HG03025 (cell line): ENCODE data around the gene NHLRC4.

ENCODE experiments used
- ATAC-seq: cut with Tn5 transposase; IDR thresholded peaks from one replicate; pipeline ENCODE4 v1.9.1; 2021; ENCODE audit warnings: mild to moderate bottlenecking, moderate library complexity; ENCODE audit not compliant: unreplicated experiment, low FRiP score

NHLRC4 gene

DNA sequence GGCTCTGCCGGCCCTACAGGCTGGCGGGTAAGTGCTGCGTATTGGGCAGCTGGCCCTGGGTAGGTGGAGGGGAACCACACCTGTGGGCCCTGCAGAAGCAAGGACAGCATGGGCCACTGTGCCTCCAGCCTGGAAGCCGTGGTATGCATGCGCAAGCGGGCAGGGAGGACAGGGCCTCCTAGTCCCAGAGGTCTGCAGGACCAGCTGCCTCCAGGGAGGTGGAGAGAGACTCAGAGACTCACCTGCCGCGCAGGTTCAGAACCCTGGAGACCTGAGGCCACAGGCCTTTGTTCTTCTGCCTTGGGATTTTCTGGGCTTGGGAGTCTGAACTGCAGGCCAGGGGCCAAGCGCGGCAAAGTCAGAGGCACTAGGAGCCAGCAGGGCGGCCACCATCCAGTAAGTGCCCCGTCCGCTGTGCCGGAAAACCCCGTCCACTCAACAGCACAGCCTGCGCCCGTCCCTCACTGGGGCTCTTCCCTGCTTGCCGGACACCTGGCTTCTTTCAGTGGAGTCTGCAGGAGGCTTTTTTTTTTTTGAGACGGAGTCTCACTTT, 14.2 kb downstream of the NHLRC4 start:
- ATAC-seq = no peak

DNA sequence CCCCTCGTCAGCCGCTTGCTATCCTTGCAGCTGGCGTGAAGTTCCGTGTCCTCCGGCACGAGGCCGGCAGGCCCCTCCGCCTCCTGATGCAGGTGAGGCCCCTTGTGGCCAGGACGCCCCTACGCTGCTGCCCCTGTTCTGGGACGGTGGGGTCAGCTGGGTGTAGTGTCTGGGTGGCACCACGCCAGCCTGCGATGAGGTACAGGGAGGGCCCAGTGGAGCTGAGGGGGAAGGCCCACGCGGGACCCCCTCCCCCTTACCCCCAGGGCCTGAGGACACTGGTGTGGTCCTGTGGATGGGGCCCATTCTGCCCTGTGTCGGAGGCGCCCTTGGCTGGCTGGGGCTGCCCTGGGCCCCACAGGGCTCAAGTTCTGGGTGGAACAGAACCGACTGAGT, 15.4 kb downstream of the NHLRC4 start:
- no peak for ATAC-seq

GRCh38 chr16:582614-583331, 16.0 kb downstream of the NHLRC4 start:
- ATAC-seq = no peak

GRCh38 chr16:583470-583814, 16.6 kb downstream of the NHLRC4 start:
- ATAC-seq = no peak

GRCh38 chr16:583815-584591, 17.2 kb downstream of the NHLRC4 start:
- no peak for ATAC-seq

DNA sequence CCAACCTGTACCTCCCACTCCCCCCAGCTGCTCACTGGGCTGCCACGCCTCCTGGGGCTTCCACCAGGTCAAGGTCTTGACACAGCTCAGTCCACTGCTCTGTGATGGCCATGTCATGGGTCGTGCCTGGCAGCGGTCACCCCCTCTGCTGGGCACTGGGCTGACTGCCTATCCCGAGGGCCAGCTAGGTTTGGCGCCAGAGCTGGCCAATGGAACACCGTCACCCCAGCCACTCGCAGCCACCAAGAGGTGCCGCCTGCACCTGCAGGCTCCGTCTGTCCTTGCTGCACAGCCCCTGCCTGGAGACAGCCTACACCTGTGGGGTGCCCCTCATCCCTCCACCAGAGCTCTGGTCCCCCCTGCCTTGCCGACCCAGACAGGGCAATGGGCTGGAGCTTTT, 18.5 kb downstream of the NHLRC4 start:
- no peak for ATAC-seq

DNA sequence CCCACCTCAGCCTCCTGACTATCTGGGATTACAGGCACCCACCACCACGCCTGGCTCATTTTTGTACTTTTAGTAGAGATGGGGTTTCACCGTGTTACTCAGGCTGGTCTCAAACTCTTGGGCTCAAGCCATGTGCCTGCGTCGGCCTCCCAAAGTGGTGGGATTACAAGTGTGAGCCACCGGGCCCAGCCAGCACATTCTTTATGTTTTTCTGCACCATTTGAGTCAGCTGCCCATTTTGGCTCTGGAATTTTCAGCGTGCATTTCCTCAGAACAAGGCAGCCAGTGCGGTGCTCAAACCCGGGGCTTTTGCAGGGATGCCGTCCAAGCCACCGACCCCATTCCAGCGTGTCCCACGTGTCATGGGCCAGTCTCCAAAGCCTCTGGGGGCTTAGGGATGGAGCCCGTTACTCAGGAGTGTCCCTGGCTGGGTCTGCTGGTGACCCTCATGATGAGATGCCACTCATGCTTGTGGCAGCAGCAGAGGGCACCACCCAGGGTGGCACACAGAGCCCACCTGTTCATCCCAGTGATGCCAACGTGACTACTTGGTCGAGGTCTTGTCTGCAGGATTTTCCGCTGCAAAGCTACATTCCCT, 19.3 kb downstream of the NHLRC4 start:
- no peak for ATAC-seq

GRCh38 chr16:586645-587590, 20.1 kb downstream of the NHLRC4 start:
- no peak for ATAC-seq

DNA sequence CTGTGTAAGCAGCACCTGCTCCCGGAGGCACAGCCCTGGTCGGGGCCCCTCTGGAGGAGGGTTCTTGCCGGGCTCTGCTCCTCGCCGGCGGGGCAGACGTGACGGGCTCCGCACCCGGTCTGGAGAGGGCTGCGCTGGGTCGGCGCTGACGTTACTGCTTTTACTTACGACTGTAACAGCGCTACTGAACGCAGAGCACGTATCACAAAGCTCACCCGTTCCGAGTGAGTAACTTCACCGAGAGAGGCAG, 21.8 kb downstream of the NHLRC4 start:
- ATAC-seq = peak; percentile 5

- ATAC-seq = peak; percentile 73
Measured at GRCh38 chr16:588889-589657, 22.3 kb downstream of the NHLRC4 start.

- peak; percentile 57 for ATAC-seq
Measured at GRCh38 chr16:589658-590187, 22.9 kb downstream of the NHLRC4 start, which contains the start of gene RAB40C. RAB40C (plus strand) TSS chr16:590066; CDS start chr16:590292, 226 bp downstream.

GRCh38 chr16:590188-590814, 23.5 kb downstream of the NHLRC4 start:
- peak; percentile 0 for ATAC-seq

- ATAC-seq = no peak
Measured at GRCh38 chr16:590815-591200, 24.0 kb downstream of the NHLRC4 start.

DNA sequence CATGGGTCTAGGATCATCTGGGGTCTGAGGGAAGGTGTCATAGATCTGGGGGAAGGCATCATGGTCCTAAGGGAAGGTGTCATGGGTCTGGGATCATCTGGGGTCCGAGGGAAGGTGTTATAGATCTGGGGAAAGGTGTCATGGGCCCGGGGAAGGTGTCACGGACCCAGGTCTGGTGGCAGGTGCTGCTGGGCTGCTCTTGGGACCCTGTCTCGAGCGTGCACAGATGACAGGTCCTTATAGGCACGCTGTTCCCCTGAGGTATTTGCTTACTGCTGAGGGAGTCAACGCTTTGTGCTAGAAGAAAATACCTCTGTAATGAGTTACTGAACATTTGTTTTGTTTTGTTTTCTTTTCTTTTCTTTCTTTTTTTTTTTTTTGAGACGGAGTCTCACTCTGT, 24.4 kb downstream of the NHLRC4 start:
- ATAC-seq = no peak

DNA sequence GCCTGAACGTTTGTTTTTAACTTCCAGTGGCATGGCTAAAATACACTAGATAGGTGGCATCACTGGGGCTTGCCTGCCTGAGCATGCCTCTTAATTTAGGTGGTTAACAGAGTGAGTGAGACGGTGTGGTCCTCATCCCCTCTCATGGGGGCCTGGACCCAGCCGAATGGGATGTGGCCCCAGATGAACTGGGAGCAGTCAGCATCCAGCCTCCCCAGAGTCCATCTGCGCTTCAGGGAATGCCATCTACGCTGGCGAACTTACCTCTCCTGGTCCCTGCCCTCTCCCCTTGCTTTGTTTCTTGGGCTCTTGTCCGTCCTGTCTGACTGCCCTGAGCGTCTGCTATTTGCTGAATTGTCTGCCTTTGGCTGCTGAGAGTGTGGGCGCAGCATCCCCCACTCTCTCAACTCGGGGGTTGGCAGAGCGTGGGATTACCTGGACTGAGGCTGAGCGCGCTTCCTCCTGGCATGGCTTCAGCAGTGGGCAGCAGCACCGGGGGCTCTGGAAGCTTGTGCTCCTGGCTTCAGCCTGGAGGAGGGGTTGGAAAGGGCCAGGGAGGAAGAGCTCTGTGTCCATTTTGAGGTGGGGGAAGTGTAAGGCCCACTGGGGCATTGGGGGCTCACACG, 25.2 kb downstream of the NHLRC4 start:
- no peak for ATAC-seq

- ATAC-seq = no peak
Measured at GRCh38 chr16:592518-593306, 25.9 kb downstream of the NHLRC4 start.

GRCh38 chr16:593406-593805, 26.6 kb downstream of the NHLRC4 start:
- ATAC-seq = no peak

GRCh38 chr16:593807-594206, 27.0 kb downstream of the NHLRC4 start:
- no peak for ATAC-seq
